Measurements from ENCODE around the gene SLC25A39.

Gene SLC25A39

GRCh38 chr17:44272321-44272951 is 52.2 kb downstream of the SLC25A39 start:
- no peak for DNase-seq
